A673 (cell line): ENCODE results near the gene AIMP1. TPM values are rescaled to one million over a fixed set of nuclear protein-coding genes. Genes with fewer than 3 reads are reported as not detected.

Source experiments
- BruUV-seq: library from RNA; stranded (reverse); fragments of 400-500 nt; replicated peaks from 2 replicates; lab custom pipeline; 2021; lab: Mats Ljungman, UMichigan
- CTCF ChIA-PET: fragments of 300-600 bp; sonication (Branson Sonifier 250); formaldehyde crosslinking; loops from one replicate; lab custom pipeline; 2022; ENCODE audit warnings: antibody characterized with exemption; lab: Charles Lee
- POLR2A ChIA-PET: fragments of 300-600 bp; sonication (Branson Sonifier 250); formaldehyde crosslinking; loops from one replicate; lab custom pipeline; 2022; ENCODE audit warnings: antibody characterized with exemption; ENCODE audit not compliant: low non-redundant PET; lab: Charles Lee
- DNase-seq: peaks from one replicate; pipeline ENCODE4 v3.0.0-alpha.2; 2015; ENCODE audit warnings: low spot score
- H3K27ac ChIP-seq: fragments of 200-600 bp; sonication (generic); 2 replicates; pipeline ENCODE4 v1.5.1; 2016; ENCODE audit warnings: mixed run types, low read depth, mild to moderate bottlenecking, mixed read lengths, antibody characterized with exemption, low read length; ENCODE audit not compliant: poor library complexity, severe bottlenecking
- H3K27me3 ChIP-seq: fragments of 200-600 bp; sonication (generic); replicated peaks from 2 replicates; pipeline ENCODE4 v1.6.1; 2017; ENCODE audit warnings: mixed run types, low read depth, mild to moderate bottlenecking, mixed read lengths, antibody characterized with exemption, low read length; ENCODE audit not compliant: insufficient read depth, poor library complexity
- H3K36me3 ChIP-seq: fragments of 200-600 bp; sonication (generic); 2 replicates; pipeline ENCODE4 v1.6.1; 2016; ENCODE audit warnings: mixed run types, mild to moderate bottlenecking, mixed read lengths, antibody characterized with exemption, low read length; ENCODE audit not compliant: insufficient read depth, poor library complexity, severe bottlenecking
- H3K4me1 ChIP-seq: fragments of 200-600 bp; sonication (generic); 2 replicates; pipeline ENCODE4 v1.6.1; 2017; ENCODE audit warnings: mixed run types, mild to moderate bottlenecking, mixed read lengths, antibody characterized with exemption, low read length; ENCODE audit not compliant: insufficient read depth, poor library complexity, severe bottlenecking
- H3K4me3 ChIP-seq: fragments of 200-600 bp; sonication (generic); 2 replicates; pipeline ENCODE4 v1.5.1; 2016; ENCODE audit warnings: low read depth, mixed run types, mild to moderate bottlenecking, mixed read lengths, low read length; ENCODE audit not compliant: poor library complexity, severe bottlenecking
- H3K9me3 ChIP-seq: fragments of 200-600 bp; sonication (generic); 2 replicates; pipeline ENCODE4 v1.6.1; 2016; ENCODE audit warnings: mixed run types, low read depth, mild to moderate bottlenecking, mixed read lengths, antibody characterized with exemption, low read length; ENCODE audit not compliant: poor library complexity, severe bottlenecking
- EZH2 ChIP-seq: fragments of 200-600 bp; sonication (generic); IDR thresholded peaks from 2 replicates; pipeline ENCODE4 v1.6.1; 2017; ENCODE audit warnings: borderline replicate concordance, low read depth, mild to moderate bottlenecking, mixed read lengths, antibody characterized with exemption, low read length; ENCODE audit not compliant: poor library complexity, severe bottlenecking
- intact Hi-C: fragments of 100-400 bp; cut with micrococcal nuclease; formaldehyde crosslinking; loops from one replicate; pipeline ENCODE4 v1.10.0; 2022; ENCODE audit not compliant: unreplicated experiment
- total RNA-seq: library from RNA; stranded (reverse); gene quantifications from 2 replicates; pipeline ENCODE4 v1.2.3, GENCODE V29; 2021
- TF ChIP-seq, protein P1 (sequence below): fragments of 300-800, 200-600 bp; sonication (generic); conservative IDR thresholded peaks from 2 replicates; pipeline ENCODE4 v1.5.1; 2017; ENCODE audit warnings: low read depth, mild to moderate bottlenecking, antibody characterized with exemption, low read length, moderate library complexity, mixed read lengths

Gene AIMP1
- total RNA-seq, 1 experiment from 2014 or later, result 74.8 TPM

DNA sequence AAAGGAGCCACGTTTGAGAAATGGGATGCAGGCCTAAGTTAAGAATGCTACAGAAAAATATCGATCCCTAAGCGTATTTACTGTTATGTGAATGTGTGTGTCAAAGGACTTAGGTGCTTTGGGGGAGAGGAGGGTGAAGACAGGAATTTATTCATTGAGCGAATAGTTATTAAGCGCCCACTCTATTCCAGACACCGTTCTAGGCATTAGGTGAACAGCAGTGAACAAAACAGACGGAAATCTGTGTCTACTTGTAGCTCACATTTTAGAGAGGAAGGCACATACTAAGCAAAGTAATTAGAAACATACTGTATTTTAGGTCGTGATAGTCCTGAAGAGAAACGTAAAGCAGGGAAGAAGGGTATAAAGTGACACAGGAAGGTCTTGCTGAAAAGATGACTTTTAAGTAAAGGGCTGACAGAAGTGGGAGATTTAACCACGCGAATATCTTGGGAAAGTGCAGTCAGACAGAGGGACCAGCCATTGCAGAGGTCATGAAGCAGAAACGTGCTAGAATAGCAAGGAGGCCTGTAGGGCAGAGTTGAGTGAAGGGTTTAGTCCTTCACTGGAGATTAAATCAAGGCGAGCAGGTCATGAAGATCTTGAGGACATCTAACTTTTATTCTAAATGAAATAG, 541 bp downstream of the AIMP1 start:
- Histone ChIP-seq H3K9me3 (no peaks in the 10 kb centered on the region), H3K4me3 (peak overlapping the region; percentile 66), H3K36me3 (no peaks in the 10 kb centered on the region), H3K27me3 (no peaks in the 10 kb centered on the region), H3K27ac (peak overlapping the region; percentile 98), H3K4me1 (peaks cover 28% of the 10 kb centered on the region)
- no peak for TF ChIP-seq EZH2
- TF ChIP-seq, protein P1, sequence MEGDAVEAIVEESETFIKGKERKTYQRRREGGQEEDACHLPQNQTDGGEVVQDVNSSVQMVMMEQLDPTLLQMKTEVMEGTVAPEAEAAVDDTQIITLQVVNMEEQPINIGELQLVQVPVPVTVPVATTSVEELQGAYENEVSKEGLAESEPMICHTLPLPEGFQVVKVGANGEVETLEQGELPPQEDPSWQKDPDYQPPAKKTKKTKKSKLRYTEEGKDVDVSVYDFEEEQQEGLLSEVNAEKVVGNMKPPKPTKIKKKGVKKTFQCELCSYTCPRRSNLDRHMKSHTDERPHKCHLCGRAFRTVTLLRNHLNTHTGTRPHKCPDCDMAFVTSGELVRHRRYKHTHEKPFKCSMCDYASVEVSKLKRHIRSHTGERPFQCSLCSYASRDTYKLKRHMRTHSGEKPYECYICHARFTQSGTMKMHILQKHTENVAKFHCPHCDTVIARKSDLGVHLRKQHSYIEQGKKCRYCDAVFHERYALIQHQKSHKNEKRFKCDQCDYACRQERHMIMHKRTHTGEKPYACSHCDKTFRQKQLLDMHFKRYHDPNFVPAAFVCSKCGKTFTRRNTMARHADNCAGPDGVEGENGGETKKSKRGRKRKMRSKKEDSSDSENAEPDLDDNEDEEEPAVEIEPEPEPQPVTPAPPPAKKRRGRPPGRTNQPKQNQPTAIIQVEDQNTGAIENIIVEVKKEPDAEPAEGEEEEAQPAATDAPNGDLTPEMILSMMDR, result no peak
- ChIA-PET CTCF (no interaction called here), POLR2A (no interaction called here)
- intact Hi-C loops, result loop anchor here (10.0 kb wide), 1 partner anchor 708 kb away; no protein-coding TSS in a partner anchor
- DNase-seq, result no peak
- TSS peak; percentile 70 for BruUV-seq

DNA sequence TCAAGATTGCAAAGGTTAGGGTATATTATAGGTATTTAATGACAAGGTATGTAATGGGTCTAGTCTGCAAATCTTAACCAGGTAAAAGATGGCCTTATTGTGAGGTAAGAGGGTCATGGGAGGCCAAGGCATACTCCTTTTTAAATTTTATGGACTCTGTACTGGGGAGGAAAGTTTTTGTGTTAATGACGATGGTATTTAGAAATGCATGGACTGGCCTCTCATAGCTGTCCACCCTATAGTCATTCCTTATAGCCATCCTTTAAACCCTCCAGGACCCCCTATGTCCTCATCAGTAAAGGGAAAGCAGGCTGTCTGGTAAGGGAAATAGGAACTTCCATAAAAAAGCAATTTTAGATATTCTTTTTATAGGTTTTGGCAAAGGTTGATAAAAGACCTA, 1.5 kb downstream of the AIMP1 start:
- BruUV-seq, result no TSS peak
- H3K9me3 ChIP-seq, result no peaks in the 10 kb centered on the region
- peaks cover 28% of the 10 kb centered on the region for H3K4me1 ChIP-seq
- peak overlapping the region; percentile 98 for H3K27ac ChIP-seq
- DNase-seq, result no peak
- CTCF ChIA-PET, result no interaction called here
- H3K36me3 ChIP-seq, result no peaks in the 10 kb centered on the region
- no peak for TF ChIP-seq EZH2
- TF ChIP-seq, protein P1, result no peak
- H3K4me3 ChIP-seq, result peak overlapping the region; percentile 66
- POLR2A ChIA-PET, result no interaction called here
- intact Hi-C loops, result loop anchor here (10.0 kb wide), 1 partner anchor 707 kb away; no protein-coding TSS in a partner anchor
- H3K27me3 ChIP-seq, result no peaks in the 10 kb centered on the region

DNA sequence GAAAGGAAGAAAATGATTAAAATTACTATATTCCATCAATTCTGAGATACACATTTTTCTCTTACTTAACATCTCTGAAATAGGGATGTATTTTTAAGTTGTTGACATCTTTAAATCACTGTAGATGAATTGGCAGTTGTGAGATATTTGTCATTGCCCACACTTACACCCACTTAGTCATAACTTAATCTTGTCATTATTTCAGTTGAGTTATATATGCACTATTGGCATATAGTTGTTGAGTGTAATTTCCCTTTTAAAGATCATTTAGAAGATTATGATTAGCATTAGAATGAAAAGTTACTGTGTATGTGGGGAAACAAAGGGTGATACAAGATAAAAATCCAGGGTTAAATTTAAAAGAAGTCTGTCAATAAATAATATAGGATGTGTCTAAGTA, 2.2 kb downstream of the AIMP1 start:
- TF ChIP-seq, protein P1, result no peak
- no peak for TF ChIP-seq EZH2
- no peaks in the 10 kb centered on the region for H3K9me3 ChIP-seq
- H3K4me3 ChIP-seq, result no peak overlapping the region
- H3K27ac ChIP-seq, result no peak overlapping the region
- no peak for DNase-seq
- CTCF ChIA-PET, result no interaction called here
- peaks cover 28% of the 10 kb centered on the region for H3K4me1 ChIP-seq
- BruUV-seq, result no TSS peak
- peaks cover 4% of the 10 kb centered on the region for H3K36me3 ChIP-seq
- POLR2A ChIA-PET, result no interaction called here
- no peaks in the 10 kb centered on the region for H3K27me3 ChIP-seq
- intact Hi-C loops, result loop anchor here (10.0 kb wide), 1 partner anchor 706 kb away; no protein-coding TSS in a partner anchor
